A549 (cell line): ENCODE results near the gene CENPK. TPM values are rescaled to one million over a fixed set of nuclear protein-coding genes. Genes with fewer than 3 reads are reported as not detected.
"Not testable (repeated sequence)": the region's sequence is repeated elsewhere in the genome, so short reads cannot be mapped to it uniquely, and the experiment has no call there.

Source experiments
- ATAC-seq, 2 experiments: fragments of 200-7000 bp in 1 of 2; fragments of >200 bp in 1 of 2; cut with Nextera tagmentation in 1 of 2; cut with Tn5 transposase in 1 of 2; 3 replicates each; pipeline versions ENCODE4 v1.8.0 to v1.9.1; 2018 to 2020; ENCODE audit warnings: mild to moderate bottlenecking in 1 of 2, moderate library complexity in 1 of 2
- CTCF ChIA-PET: fragments of 300-600 bp; sonication (Branson Sonifier 250); formaldehyde crosslinking; extraction: SDS; loops from one replicate; lab custom pipeline; 2021; ENCODE audit warnings: antibody characterized with exemption, inconsistent platforms; lab: Yijun Ruan, JAX
- POLR2A ChIA-PET: fragments of 350-600 bp; formaldehyde crosslinking; extraction: SDS; loops from one replicate; lab custom pipeline; 2021; ENCODE audit warnings: antibody characterized with exemption, inconsistent platforms; lab: Yijun Ruan, JAX
- DNase-seq, 2 experiments: peaks; one replicate each; pipeline versions ENCODE4 v3.0.0 to v3.0.0-alpha.2; 2011 to 2016; ENCODE audit warnings: low read depth in 1 of 2, low spot score in 1 of 2
- FAIRE-seq: peaks from 2 replicates; lab custom pipeline; 2011; peaks lifted over from hg19 to GRCh38; lab: Jason Lieb, UNC
- H3K27ac ChIP-seq, 2 experiments: fragments of >200 bp; sonication (Bioruptor Twin); formaldehyde crosslinking; 3 replicates each; pipeline ENCODE4 v1.5.1; 2016 to 2017
- H3K4me1 ChIP-seq: fragments of >200 bp; sonication (Bioruptor Twin); formaldehyde crosslinking; 3 replicates; pipeline ENCODE4 v1.6.1; 2016
- H3K4me2 ChIP-seq: fragments of >200 bp; sonication (Bioruptor Twin); formaldehyde crosslinking; 3 replicates; pipeline ENCODE4 v1.6.1; 2016
- H3K4me3 ChIP-seq: fragments of >200 bp; sonication (Bioruptor Twin); formaldehyde crosslinking; 3 replicates; pipeline ENCODE4 v1.5.1; 2016
- H3K9me3 ChIP-seq: fragments of >200 bp; sonication (Bioruptor Twin); formaldehyde crosslinking; 3 replicates; pipeline ENCODE4 v1.6.1; 2016
- CBX2 ChIP-seq: fragments of 200-600 bp; sonication (generic); IDR thresholded peaks from 2 replicates; pipeline ENCODE4 v1.6.1; 2016; ENCODE audit warnings: low read depth, mild to moderate bottlenecking, borderline replicate concordance
- CBX8 ChIP-seq: fragments of 200-600 bp; sonication (generic); IDR thresholded peaks from 2 replicates; pipeline ENCODE4 v1.6.1; 2016
- CEBPB ChIP-seq, 2 experiments: fragments of >200 bp in 1 of 2; sonication (Bioruptor Twin) in 1 of 2; formaldehyde crosslinking in 1 of 2; IDR thresholded peaks; 2 replicates each; pipeline ENCODE4 v1.6.1; 2012 to 2016
- EHF ChIP-seq: fragments of 250-450 bp; sonication (Bioruptor Pico); IDR thresholded peaks from 2 replicates; pipeline ENCODE4 v1.5.0; 2020; ENCODE audit warnings: mild to moderate bottlenecking
- ESRRA ChIP-seq: fragments of 150-350 bp; IDR thresholded peaks from 2 replicates; pipeline ENCODE4 v1.6.1; 2014; ENCODE audit warnings: mild to moderate bottlenecking, low read length, borderline replicate concordance
- FOXS1 ChIP-seq: fragments of 250-450 bp; sonication (Bioruptor Pico); IDR thresholded peaks from 2 replicates; pipeline ENCODE4 v1.5.0; 2020; ENCODE audit warnings: mild to moderate bottlenecking, moderate library complexity
- HEYL ChIP-seq: fragments of 250-450 bp; sonication (Bioruptor Pico); IDR thresholded peaks from 2 replicates; pipeline ENCODE4 v1.8.0; 2021; ENCODE audit warnings: mild to moderate bottlenecking, moderate library complexity
- JUN ChIP-seq, 2 experiments: fragments of >200 bp; sonication (Bioruptor Twin); formaldehyde crosslinking; IDR thresholded peaks; 2 replicates in 1 of 2; 3 replicates in 1 of 2; pipeline ENCODE4 v1.6.1; 2016 to 2017
- KDM1A ChIP-seq: fragments of 200-600 bp; sonication (generic); IDR thresholded peaks from 2 replicates; pipeline ENCODE4 v1.6.1; 2016; ENCODE audit warnings: low read depth, mild to moderate bottlenecking
- NFE2L2 ChIP-seq: fragments of 150-350 bp; conservative IDR thresholded peaks from 2 replicates; pipeline ENCODE4 v1.6.1; 2014; ENCODE audit warnings: low read length
- PHF8 ChIP-seq: fragments of 200-600 bp; sonication (generic); IDR thresholded peaks from 2 replicates; pipeline ENCODE4 v1.6.1; 2016; ENCODE audit warnings: low read depth, mild to moderate bottlenecking, antibody characterized with exemption, moderate library complexity, borderline replicate concordance
- POLR2AphosphoS2 ChIP-seq: conservative IDR thresholded peaks from 2 replicates; pipeline ENCODE4 v1.6.1; 2012; ENCODE audit warnings: low read length, improper control_type of control experiment, inconsistent platforms
- ZFP36 ChIP-seq: fragments of 450-650 bp; IDR thresholded peaks from 2 replicates; pipeline ENCODE4 v1.6.1; 2014; ENCODE audit warnings: borderline replicate concordance; ENCODE audit not compliant: partially characterized antibody
- WGBS: methylation state at CpG from one replicate; pipeline ENCODE4 v1.1.6; 2017; ENCODE audit errors: missing lambda C conversion rate; 5-methylcytosine and 5-hydroxymethylcytosine counted together
- polyA plus RNA-seq, 4 experiments: library from polyadenylated mRNA; depleted of rRNA in 3 of 4; stranded (reverse); fragments of >200 nt; fragmentation: RNase III in 1 of 4; extraction: RNeasy Plus Mini Kit Qiagen cat#74134 plus additional on column Dnase treatment in 1 of 4; gene quantifications; 2 replicates in 3 of 4; 3 replicates in 1 of 4; pipeline ENCODE4 v1.2.3, GENCODE V29; 2011 to 2017
- TF ChIP-seq, protein P1 (sequence below): fragments of 450-650 bp; IDR thresholded peaks from 2 replicates; pipeline ENCODE4 v1.6.1; 2014; ENCODE audit warnings: antibody characterized with exemption
- TF ChIP-seq, protein P2 (sequence below): fragments of >200 bp; sonication (Bioruptor Twin); formaldehyde crosslinking; IDR thresholded peaks from 3 replicates; pipeline ENCODE4 v1.5.1; 2016
- TF ChIP-seq, protein P3 (sequence below): fragments of 250-450 bp; sonication (Bioruptor Pico); IDR thresholded peaks from 2 replicates; pipeline ENCODE4 v1.5.0; 2020; ENCODE audit warnings: low read depth, mild to moderate bottlenecking, moderate library complexity
- TF ChIP-seq, protein P4 (sequence below): fragments of 150-350 bp; IDR thresholded peaks from 2 replicates; pipeline ENCODE4 v1.6.1; 2014; ENCODE audit warnings: low read depth, mild to moderate bottlenecking, low read length

The CENPK gene
- polyA plus RNA-seq, 2 of the 4 experiments (the other 2 are of a cell fraction), result 71.2 to 72.7 TPM

DNA sequence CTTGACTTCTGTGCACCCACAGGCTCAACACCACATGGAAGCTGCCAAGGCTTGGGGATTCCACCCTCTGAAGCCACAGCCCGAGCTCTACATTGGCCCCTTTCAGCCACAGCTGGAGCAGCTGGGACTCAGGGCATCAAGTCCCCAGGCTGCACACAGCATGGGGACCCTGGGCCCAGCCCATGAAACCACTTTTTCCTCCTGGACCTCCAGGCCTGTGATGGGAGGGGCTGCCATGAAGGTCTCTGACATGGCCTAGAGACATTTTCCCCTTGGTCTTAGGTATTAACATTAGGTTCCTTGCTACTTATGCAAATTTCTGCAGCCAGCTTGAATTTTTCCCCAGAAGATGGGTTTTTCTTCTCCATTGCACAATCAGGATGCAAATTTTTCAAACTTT is 38.8 kb upstream of the CENPK start:
- no CpG with 5 or more reads among the region's 1 CpG for WGBS
- H3K27ac ChIP-seq, DNase-seq, H3K4me3 ChIP-seq, H3K4me2 ChIP-seq, ATAC-seq, H3K4me1 ChIP-seq, FAIRE-seq, POLR2A ChIA-PET, CTCF ChIA-PET: not testable (repeated sequence)
- peak; percentile 78 for TF ChIP-seq ZFP36
- peaks cover 15% of the 10 kb centered on the region; the same call in 1 of the 3 replicates for H3K9me3 ChIP-seq

DNA sequence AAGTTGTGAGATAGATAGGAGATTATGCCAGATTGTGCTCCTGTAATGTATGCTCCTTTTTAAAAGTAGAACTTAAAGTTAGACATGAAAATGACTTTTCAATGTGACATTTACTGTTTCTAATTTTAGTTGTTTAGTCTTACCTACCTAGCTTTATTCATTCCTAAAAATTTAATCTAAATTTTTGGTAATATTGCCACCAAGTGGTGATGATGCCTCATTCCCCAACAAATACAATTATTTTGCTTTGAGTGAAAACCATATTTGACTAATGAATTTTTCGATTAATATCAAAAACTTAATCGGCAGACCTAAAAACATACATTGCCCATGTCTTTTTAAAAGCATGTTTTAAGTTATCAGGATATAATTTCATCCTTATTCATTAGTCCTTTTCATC is 25.7 kb upstream of the CENPK start:
- H3K27ac ChIP-seq, result no peak overlapping the region
- H3K9me3 ChIP-seq, result no peaks in the 10 kb centered on the region
- POLR2A ChIA-PET, result no interaction called here
- TF ChIP-seq, protein P1, sequence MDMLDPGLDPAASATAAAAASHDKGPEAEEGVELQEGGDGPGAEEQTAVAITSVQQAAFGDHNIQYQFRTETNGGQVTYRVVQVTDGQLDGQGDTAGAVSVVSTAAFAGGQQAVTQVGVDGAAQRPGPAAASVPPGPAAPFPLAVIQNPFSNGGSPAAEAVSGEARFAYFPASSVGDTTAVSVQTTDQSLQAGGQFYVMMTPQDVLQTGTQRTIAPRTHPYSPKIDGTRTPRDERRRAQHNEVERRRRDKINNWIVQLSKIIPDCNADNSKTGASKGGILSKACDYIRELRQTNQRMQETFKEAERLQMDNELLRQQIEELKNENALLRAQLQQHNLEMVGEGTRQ, result no peak
- TF ChIP-seq KDM1A (no peak), CBX2 (no peak), ZFP36 (no peak)
- TF ChIP-seq, protein P2, sequence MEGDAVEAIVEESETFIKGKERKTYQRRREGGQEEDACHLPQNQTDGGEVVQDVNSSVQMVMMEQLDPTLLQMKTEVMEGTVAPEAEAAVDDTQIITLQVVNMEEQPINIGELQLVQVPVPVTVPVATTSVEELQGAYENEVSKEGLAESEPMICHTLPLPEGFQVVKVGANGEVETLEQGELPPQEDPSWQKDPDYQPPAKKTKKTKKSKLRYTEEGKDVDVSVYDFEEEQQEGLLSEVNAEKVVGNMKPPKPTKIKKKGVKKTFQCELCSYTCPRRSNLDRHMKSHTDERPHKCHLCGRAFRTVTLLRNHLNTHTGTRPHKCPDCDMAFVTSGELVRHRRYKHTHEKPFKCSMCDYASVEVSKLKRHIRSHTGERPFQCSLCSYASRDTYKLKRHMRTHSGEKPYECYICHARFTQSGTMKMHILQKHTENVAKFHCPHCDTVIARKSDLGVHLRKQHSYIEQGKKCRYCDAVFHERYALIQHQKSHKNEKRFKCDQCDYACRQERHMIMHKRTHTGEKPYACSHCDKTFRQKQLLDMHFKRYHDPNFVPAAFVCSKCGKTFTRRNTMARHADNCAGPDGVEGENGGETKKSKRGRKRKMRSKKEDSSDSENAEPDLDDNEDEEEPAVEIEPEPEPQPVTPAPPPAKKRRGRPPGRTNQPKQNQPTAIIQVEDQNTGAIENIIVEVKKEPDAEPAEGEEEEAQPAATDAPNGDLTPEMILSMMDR, result peak; percentile 30; the same call in 2 of the 3 replicates
- TF ChIP-seq, all 56 proteins: peak for 1
- H3K4me1 ChIP-seq, result no peaks in the 10 kb centered on the region
- WGBS, result 57% methylated on average over 2 of the region's 2 CpGs
- no peak overlapping the region for H3K4me3 ChIP-seq
- no peak overlapping the region for H3K4me2 ChIP-seq
- CTCF ChIA-PET, result no interaction called here
- FAIRE-seq (no peak), ATAC-seq (no peak), DNase-seq (no peak)

DNA sequence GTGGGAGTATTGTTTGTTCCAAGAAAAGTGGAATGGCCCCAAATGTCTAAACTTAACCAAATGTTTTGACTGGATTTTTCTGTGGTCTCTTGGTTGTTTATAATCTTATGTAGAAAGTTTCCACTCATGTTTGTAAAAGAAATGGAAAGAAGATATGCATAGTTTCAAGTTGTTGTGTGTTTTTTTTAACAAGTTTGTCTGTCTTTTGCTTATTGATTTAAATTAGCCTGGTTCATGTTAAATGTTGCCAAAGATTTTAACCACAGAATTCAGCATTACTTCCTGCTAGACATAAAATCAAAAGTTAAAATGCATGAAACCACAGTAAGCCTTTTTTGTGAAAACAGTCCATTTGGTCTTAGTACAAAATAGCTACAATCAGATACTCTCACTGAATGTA is 14.2 kb upstream of the CENPK start:
- FAIRE-seq (peak; percentile 49), ATAC-seq (no peak), DNase-seq (no peak)
- Histone ChIP-seq H3K27ac (no peak overlapping the region), H3K4me3 (no peak overlapping the region), H3K4me1 (no peaks in the 10 kb centered on the region), H3K4me2 (no peak overlapping the region), H3K9me3 (no peaks in the 10 kb centered on the region)
- CTCF ChIA-PET, result no interaction called here
- TF ChIP-seq HEYL (CRISPR knock-in tag) (no peak), CBX8 (no peak), JUN (IDR thresholded peaks at IDR 0.05) (no peak), POLR2AphosphoS2 (no peak), ESRRA (no peak), NFE2L2 (no peak), ZFP36 (no peak), KDM1A (no peak), FOXS1 (CRISPR knock-in tag) (no peak)
- TF ChIP-seq, protein P3, sequence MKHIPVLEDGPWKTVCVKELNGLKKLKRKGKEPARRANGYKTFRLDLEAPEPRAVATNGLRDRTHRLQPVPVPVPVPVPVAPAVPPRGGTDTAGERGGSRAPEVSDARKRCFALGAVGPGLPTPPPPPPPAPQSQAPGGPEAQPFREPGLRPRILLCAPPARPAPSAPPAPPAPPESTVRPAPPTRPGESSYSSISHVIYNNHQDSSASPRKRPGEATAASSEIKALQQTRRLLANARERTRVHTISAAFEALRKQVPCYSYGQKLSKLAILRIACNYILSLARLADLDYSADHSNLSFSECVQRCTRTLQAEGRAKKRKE, result no peak
- TF ChIP-seq, protein P4, sequence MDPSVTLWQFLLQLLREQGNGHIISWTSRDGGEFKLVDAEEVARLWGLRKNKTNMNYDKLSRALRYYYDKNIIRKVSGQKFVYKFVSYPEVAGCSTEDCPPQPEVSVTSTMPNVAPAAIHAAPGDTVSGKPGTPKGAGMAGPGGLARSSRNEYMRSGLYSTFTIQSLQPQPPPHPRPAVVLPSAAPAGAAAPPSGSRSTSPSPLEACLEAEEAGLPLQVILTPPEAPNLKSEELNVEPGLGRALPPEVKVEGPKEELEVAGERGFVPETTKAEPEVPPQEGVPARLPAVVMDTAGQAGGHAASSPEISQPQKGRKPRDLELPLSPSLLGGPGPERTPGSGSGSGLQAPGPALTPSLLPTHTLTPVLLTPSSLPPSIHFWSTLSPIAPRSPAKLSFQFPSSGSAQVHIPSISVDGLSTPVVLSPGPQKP, result no peak
- POLR2A ChIA-PET, result no interaction called here

DNA sequence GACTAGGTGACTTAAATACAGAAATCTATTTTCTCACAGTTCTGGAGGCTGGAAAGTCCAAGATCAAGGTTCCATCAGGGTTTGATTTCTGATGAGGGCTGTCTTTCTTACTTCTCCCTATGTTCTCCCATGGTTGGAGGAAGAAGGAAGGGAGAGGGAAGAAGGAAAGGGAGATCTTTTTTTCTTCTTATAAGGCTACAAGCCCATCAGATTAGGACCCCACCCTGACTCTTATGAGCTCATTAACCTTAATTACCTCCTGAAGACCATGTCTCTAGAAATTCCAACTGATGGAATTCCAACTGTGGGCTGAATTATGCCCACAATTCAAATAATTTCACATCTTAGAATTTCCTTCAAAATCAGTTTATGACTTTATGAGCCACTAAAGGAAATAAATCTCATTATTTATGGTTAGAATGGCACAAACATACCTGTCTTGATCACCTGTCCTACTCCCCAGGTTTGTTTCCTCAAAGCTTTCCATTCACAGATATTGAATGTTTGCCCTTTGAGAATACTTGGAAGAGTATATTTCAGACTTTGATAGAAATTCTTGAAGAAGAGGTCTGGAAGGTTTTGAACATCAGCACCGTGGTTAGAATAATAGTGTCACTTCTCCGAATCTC is 7.7 kb upstream of the CENPK start:
- 80% methylated on average over 2 of the region's 2 CpGs for whole genome bisulfite sequencing
- no peak overlapping the region for H3K4me3 ChIP-seq

More for the DNA sequence above, 7.7 kb upstream of the CENPK start:
- ChIA-PET CTCF (no interaction called here), POLR2A (no interaction called here)
- Histone ChIP-seq H3K9me3 (no peaks in the 10 kb centered on the region), H3K4me2 (no peak overlapping the region), H3K4me1 (no peaks in the 10 kb centered on the region), H3K27ac (no peak overlapping the region)
- TF ChIP-seq PHF8, result no peak
- TF ChIP-seq CEBPB (IDR thresholded peaks at IDR 0.05), result no peak
- no peak for TF ChIP-seq EHF (CRISPR knock-in tag)
- ATAC-seq (no peak), DNase-seq (no peak), FAIRE-seq (no peak)
